Activated CD4-positive, alpha-beta T cell treated with anti-CD3 and anti-CD28 coated beads, Interleukin-2, amount 50 U/mL, for 1 hour (primary cell): Measurements from ENCODE around the gene ATP4A.

Experiments used
- DNase-seq: peaks from one replicate; pipeline ENCODE4 v3.0.0-alpha.2; 2020

Gene ATP4A

DNA sequence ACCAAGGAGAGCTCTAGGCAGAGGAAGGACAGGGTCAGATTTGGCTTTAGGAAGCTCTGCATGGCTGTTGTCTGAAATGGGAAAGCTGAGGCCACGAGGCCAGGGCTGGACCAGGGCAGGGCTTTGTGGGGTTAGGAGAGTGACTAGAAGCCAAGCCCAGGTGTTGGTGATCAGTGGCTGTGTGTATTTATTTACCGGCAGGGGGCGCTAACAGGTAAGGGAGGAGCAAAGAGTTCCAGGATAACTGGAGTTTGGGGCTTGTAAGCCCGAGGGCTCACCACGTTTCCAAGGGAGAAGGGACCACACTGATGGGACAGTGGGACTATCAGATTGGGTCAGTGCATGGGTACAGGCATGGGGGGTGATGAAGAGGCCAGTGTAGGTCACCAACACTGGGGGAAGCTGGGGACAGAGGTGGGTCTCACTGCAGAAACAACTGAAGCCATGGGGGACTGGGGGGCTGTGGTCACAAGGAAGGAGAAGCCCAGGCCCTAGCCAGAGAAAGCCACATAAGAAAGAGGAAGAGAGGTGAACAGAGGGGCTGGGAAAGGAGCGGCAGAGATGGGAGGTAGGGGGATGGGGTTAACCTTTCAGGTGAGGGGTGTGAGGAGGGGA, 14.2 kb downstream of the ATP4A start:
- DNase-seq: peak; percentile 47

DNA sequence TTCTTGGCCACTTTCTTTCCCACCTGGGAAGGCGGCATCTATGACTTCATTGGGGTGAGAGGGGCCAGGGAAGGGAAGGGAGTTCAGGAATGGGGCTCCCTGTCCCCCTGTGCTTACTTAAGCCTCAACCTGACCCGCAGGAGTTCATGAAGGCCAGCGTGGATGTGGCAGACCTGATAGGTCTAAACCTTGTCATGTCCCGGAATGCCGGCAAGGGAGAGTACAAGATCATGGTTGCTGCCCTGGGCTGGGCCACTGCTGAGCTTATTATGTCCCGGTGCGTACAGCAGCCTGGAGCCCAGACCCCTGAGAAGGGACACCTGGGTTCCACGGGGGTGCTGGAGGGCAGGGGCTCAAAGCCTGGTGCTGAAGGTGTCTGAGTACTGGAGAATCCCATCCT, 16.9 kb downstream of the ATP4A start:
- DNase-seq: no peak

DNA sequence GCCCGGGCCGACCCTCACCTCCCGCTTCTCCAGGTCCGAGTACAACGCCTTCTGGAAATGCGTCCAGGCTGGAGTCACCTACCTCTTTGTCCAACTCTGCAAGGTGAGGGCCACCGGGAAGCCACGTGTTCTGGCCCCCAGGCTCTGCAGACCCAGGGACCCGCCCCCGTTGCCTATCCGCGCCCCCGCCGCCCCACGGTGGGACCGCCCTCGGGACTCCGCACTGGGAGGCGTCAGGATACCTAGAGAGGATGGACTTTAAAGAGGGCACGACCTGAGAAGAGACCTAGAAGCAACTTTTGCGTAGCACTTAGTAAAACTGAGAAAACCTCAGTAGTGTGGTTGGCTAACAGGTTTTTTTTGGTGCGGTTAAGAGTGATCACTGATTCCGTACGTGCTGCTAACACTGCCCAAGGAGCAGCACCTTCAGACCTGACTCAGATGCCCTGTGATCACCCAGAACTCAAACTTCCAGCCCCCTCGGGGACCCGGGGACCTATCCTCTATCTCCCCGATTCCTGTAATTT, 17.5 kb downstream of the ATP4A start:
- peak; percentile 28 for DNase-seq

DNA sequence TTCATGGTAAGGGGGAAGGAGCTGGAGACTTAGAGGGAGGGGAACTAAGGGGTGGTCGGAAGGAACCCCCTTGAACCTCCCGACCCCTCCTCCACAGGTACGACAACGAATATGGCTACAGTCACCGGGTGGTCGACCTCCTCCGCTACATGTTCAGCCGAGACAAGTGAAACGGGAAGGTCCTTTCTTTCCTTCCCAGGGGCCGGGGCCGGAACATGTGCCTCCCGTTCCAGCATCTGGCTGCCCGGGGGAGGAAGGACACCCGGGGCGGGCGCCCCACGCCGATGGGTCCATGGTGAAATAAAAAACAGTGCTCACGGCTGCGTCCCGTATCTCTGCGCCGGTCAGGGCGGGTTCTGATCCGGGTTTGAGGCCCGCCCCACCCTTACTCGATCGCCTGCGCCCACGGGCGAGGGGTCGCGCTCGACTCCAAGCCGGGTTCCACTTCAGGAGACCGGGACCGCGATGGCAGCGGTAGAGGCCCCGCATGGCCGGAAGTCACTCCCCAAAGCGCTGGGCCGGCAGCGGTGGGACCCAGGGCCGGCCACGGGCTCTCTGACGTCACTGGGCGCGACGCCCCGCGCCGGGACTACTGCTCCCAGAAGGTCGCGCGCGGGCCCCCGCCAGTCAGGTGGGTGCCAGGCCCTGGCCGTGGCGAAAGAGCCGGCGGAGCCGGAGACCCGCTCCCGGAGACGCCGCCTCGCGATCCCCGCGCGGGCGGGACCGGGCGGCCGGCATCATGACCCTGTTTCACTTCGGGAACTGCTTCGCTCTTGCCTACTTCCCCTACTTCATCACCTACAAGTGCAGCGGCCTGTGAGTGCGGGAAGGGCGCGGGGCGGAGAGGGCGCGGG, 18.2 kb downstream of the ATP4A start, which contains the start of gene TMEM147:
Gene TMEM147, plus strand, starts transcription at position 626 of the 854 bp plus-strand sequence. Its CDS starts 114 bp downstream, at position 740.
- peak; percentile 74 for DNase-seq

DNA sequence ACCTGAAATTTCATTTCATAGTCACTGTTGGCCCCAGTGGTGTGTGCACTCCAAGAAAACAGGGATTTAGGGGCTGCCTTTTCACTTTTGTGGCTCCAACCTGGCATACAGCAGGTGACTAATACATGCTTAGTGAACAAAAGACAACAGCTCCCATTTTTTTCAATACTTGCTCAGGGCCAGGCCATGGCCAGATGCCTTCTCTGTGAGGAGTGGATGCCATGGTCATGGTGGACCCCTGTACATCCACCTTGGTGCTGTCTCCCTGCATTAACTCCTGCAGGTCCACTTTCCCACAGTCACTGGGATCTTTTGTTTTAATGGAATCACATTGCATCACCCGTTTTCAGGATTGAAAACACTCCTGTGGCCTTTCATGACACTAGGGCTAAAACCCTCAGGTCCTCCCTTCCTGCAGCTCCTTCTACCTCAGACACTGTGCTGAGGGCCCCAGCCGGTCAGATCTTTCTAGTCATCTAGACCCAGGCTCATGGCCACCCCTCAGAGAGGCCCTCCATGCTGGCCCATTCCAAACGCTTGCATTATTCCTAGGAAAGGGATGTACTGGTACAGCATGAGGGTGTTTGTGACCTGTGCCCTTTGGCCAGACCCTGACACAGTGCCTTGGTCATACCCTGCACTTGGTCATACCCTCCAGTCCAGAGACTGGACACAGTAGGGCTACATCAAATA, 19.2 kb downstream of the ATP4A start:
- DNase-seq: no peak

DNA sequence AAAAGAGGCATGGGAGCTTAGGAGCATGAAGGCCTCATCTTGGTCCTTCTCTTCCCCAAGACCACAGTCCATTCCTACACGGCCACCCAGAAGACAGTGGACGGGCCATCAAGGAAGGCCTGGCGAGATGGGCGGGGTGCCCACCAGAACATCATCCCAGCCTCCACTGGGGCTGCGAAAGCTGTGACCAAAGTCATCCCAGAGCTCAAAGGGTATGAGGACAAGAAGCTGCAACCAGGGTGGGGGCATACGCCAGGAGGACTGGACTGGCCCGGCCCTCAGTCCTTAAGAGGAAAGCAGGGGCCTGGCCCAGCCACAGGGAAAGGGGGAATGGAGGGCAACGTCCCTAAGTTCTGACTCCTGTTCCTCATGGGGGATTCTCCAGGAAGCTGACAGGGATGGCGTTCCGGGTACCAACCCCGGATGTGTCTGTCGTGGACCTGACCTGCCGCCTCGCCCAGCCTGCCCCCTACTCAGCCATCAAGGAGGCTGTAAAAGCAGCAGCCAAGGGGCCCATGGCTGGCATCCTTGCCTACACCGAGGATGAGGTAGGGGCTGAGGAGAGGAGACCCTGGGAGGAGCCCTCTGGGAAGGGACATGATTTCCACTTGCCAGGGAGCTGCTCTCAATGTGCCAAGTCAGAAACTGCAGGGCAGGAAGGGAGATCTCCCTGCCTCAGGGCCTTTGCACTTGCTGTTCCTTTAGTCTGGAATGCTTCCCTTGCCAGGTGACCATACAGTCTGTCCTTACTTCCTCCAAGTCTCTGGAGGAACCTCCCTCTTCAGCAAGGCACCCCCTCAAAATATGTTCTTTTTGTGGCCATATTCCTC, 20.0 kb downstream of the ATP4A start:
- no peak for DNase-seq

DNA sequence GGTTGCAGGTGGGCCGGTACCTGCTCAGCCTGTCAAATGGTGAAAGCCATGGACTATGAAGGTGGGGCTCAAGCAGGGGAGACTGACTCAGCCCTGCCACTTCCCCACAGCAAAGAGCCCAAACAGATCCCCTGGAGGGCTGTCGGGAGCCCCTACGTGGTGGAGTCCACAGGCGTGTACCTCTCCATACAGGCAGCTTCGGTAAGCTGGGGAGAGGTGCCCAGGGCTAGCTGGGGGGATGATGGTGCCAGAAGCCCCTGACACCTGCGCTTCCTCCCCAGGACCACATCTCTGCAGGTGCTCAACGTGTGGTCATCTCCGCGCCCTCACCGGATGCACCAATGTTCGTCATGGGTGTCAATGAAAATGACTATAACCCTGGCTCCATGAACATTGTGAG, 21.2 kb downstream of the ATP4A start:
- no peak for DNase-seq

DNA sequence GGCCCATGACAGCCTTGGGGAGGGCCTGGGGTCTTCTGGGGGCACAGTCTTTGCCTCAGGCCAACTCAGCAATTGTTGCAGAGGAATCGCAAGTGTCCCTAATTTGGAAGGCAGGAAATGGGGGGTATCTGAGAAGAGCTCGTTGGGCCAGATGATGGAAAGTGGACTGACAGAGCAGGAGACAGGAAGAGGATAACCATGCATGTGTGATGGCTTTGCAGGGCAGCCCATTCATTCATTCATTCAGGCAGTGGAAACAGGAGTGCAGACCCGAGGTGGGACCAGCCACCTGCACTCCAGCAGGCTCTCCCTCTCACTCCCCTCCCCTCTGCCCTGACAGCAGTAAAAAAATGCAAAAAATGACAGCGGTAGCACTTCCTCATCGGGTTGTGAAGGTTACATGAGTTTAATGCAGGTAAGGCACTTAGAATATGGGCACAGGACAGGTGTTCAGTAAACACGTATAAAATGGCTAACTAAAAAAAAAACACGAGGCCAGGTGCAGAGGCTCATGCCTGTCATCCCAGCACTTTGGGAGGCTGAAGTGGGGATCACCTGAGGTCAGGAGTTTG, 23.0 kb downstream of the ATP4A start:
- no peak for DNase-seq

DNA sequence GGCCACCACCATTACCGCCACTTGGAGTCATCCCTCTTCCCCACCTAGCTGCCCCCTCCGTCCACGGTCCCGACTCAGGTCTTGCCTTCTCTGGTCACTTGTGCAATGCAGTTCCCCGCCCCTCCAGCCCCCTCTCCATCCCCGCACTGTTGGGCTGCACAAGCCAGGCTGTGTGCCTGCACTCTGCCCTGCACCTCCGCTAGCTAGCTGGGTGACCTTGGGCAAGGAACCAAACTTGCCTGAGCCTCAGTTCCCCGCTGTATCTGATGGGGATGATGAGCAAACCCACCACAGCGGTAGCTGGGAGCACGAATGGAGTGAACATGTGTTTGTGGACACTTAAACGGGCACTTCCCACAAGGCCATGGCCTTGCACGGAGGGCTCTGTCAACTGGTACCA, 23.6 kb downstream of the ATP4A start:
- DNase-seq: no peak

DNA sequence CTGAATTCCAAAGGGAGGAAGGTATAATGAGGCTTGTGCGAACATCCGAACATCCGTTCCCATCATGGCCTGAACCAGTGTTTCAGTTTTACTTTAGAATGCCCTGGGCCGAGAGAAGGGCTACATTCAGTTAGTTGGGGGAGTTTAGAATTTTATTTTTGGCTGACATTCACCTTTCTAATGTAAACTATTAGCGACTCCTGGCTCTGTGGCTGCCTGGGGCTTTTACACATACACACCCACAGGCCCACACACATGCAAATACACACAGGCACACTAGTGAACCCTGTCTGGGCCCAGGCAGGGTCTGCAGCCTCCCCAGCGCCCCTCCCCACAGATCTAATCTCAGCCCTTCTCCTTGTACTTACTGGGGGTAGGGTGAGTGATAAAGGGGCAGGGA, 24.1 kb downstream of the ATP4A start:
- no peak for DNase-seq

DNA sequence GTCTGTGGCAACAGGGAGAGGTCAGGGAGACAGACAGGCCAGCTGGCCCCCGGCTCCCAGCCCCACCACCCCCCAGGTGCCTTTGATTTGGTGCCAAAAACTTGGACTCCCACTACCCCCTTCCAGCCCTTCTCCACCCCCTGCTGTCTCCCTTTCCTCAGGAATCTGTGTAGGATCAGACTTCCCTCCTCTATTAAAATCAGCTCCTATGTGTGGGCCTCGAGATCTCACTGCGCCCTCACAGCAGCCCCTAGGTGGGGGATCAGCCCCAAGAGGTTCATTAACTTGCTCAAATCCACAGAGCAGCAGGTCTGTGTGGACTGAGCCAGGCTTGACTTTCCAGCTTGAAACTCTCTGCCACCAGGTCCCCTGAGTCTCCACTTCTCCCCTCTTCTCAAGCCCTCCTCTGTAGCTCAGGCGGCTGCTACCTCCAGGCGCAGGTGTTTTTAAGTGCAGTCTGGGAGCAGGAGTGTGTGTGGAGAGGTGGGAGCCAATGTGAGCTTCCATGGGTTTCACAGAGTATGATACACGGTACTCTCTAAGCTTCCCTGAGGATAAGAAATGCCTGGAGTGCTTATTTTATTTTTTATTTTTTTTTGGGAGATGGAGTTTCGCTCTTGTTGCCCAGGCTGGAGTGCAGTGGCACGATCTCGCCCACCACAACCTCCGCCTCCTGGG, 28.5 kb downstream of the ATP4A start:
- DNase-seq: no peak

DNA sequence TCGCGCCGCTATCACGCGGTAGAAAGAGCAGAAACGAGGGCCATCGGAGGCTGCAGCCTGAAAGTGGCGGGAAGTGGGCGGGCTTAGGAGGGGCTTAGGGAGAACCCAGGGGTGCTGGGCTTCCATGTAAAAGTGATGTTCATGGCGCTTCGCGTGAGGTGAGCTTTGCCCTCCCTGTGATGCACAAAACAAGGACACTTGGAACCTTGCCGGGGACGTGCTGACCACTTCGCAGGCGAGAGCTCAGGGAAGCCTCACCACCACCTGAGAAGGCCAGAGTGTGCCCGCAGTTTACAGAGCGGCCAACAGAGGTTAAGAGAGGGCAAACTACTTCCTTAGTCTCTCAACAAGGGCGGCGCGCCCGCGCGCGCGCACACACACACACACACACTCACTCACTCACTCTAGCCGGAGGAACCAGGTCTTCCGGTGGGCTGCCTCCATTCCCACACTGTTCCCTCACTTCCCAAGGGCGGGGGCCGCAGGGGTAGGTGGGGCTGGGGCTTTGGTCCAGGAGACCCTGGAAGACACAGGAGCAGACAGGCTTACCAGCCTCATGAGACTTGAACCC, 29.6 kb downstream of the ATP4A start:
- peak; percentile 24 for DNase-seq

DNA sequence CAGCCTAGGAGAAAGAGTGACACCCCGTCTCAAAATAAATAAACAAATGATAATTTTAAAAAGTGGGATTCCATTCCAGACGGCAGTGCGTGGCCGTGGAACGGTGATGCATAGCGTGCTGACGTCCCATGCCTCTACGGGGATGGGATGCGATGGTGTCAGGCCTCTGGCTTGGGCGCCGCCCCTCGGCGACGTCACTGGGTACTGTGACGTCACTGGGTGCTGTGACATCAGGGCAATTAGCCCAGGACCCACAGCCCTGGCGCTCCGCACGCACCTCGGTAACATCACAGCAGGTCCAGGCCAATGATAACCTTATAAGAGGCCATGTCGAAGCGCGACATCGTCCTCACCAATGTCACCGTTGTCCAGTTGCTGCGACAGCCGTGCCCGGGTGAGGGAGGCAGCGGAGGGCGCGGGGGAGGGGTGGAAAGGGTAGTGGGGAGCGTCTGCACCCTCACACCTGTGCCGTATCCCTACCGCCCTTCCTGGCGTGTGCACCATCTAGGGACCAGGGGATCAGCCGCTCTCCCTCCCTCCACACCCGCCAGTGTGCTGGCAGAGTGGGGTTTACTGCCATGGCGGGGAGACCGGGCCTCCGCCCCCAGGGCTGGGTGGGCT, 30.1 kb downstream of the ATP4A start, which contains the start of gene GAPDHS:
Gene GAPDHS, plus strand, starts transcription at position 256 of the 621 bp plus-strand sequence. Its CDS starts 72 bp downstream, at position 328.
- no peak for DNase-seq

DNA sequence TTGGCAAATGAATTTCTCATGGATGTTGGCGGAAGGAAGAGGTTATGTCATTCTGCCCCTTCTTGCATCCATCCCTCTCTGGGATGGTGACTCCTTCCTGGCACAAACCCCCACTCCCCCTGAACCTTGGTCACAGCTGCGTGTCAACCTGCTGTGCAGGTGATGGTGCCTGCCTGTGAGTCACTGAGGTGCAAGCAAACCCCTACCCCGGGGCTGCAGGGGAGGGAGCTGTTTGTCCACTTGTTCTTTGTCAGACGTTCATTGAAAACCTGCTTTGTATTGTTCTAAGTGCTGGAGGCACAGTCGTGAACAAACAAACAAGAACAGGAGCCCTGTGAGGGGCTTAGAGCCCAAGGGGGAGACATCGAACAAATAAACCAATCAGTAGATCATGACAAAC, 32.2 kb downstream of the ATP4A start:
- no peak for DNase-seq

DNA sequence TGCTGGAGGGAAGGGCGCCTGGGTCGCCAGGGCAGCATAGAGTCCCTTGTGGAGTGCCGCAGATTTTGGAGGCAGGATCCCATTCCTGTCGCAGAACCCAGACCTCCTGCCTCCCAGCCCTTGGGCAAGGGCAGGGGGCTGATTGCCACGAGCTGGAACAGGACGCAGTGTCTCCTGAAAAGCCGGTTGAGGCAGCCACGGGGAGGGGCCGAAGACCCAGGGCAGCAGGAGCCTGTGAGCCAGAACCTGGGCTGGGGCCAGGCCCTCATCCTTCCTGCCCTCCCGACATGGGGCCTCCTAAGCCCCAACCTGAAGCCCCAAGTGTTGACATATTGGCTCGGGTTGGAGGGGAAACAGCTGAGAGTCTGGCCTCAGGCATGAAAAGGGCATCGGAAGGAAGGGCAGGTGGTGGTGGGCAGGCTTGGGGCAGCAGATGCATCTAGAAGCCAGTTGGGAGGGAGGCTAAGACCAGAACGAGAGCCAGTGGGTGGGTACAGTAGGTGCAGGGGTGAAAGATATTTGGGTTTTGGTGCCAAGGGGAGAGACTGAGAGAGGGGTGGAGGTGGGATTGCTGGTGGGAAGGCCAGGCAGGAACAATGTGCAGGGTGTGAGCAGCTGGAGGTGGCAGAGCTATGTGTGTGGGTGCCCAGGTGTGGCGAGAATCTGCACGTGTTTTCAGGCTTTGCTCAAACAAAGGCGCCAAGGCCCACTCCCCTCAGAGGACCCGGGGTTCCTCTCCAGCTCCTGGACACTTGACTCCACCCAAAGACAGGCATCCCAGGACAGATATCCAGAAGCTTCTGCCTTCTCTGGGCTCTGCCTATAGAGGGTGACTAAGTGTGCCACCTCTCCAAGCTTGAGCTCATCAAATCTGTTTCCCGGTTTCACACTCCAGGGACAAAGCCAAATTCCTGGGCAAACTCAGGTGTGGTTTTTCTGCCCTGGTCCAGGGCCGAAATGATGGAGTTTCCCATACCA, 33.9 kb downstream of the ATP4A start:
- DNase-seq: no peak

DNA sequence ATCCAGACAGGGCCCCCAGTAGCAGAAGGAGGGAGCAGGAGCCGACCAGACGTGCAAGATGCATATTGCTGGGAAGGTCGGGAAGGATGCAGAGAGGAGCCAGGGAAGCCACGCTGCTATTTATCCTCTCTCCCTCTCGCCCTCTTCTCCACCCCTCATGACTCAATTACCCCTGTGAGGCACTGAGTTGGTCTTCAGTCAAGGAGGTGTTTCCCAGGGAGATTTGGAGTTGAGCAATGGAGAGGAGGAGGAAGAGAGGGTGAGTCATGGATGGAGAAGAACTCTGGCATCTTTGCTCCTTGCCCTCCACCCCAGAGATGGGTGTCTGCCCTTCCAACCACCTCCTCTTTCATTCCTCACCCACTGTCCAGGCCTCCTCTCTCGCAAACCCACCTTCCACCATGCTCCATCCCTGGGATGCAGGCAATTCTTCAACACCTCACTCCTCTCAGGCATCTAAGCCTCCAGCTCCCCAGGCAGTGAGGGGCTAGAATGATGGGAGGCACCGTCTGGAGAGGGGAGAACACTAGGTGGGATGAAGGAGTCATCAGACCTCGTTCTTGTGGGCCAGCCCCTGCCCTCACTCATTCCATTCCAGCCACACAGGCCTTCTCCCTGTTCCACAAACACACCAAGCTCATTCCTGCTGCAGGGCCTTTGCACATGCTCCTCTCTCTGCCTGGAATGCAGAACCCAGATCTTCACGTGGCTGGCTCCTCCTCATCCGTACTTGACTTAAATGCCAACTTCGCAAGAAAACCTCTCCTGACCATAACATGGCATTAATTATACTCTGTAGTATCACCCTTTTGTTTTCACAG, 35.0 kb downstream of the ATP4A start, which contains the start of gene SBSN:
Gene SBSN, minus strand, starts transcription at position 94 of the 821 bp plus-strand sequence. Its CDS starts 30 bp downstream, at position 64.
- DNase-seq: no peak

DNA sequence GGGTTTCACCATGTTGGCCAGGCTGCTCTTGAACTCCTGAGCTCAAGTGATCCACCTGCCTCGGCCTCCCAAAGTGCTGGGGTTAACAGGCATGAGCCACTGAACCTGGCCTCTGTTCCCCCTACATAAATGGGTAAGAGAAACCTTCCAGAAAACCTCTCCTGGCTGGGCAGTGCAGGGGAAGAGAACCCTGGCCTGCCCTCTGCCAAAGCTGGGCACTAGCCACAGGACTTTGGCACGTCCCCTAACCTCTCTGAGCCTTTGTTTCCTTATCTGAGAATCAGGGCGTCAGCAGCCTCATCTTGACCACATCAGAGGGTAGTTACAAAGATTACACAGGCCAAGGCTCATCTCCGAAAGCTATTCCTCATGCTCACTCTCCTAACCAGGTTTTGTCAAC, 37.6 kb downstream of the ATP4A start:
- no peak for DNase-seq

DNA sequence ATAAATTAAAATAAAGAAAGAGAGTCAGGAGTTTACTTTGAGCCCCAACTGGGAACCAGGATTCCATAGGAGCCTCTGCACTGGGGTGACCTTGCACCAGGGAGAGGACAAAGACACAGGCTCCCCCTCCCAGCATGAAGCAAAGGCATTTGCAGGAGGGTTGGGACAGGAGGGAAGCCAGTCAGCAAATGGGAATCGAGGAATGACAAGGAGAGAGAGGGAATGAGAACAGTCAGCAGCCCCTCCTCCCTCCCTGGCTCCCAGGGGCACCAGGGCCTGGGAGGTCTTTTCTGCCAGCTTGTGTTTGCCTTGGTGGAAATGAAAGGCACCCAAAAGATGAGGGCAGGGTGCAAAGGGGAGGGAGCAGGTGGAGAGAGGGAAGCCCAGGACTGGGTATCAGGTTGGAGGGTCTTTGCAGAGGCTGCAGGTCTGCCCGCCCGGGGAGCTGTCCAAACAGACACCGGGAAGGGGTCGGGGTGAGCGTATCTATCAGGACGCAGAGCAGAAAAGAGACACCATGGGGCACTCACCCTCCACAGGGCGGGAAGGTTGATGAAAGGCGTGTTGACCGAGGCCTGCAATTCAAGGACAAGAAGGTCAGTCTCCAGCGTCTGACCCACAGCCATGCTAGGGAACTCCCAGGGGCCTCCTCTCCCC, 39.1 kb downstream of the ATP4A start:
- DNase-seq: no peak
